HG03064 (cell line): ENCODE results near the gene CYGB.
"Not testable (repeated sequence)": the region's sequence is repeated elsewhere in the genome, so short reads cannot be mapped to it uniquely, and the experiment has no call there.

ENCODE experiments used
- ATAC-seq: cut with Tn5 transposase; IDR thresholded peaks from one replicate; pipeline ENCODE4 v1.9.1; 2021; ENCODE audit warnings: low read depth; ENCODE audit not compliant: unreplicated experiment

Gene CYGB

DNA sequence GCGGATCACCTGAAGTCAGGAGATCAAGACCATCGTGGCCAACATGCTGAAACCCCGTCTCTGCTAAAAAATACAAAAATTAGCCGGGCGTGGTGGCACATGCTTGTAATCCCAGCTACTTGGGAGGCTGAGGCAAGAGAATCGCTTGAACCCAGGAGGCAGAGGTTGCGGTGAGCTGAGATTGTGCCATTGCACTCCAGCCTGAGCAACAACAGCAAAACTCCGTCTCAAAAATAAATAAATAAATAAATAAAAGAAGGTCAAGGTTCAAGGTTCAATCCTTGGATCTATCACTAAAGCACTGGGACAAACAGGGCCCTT is 12.0 kb downstream of the CYGB start:
- not testable (repeated sequence) for ATAC-seq

DNA sequence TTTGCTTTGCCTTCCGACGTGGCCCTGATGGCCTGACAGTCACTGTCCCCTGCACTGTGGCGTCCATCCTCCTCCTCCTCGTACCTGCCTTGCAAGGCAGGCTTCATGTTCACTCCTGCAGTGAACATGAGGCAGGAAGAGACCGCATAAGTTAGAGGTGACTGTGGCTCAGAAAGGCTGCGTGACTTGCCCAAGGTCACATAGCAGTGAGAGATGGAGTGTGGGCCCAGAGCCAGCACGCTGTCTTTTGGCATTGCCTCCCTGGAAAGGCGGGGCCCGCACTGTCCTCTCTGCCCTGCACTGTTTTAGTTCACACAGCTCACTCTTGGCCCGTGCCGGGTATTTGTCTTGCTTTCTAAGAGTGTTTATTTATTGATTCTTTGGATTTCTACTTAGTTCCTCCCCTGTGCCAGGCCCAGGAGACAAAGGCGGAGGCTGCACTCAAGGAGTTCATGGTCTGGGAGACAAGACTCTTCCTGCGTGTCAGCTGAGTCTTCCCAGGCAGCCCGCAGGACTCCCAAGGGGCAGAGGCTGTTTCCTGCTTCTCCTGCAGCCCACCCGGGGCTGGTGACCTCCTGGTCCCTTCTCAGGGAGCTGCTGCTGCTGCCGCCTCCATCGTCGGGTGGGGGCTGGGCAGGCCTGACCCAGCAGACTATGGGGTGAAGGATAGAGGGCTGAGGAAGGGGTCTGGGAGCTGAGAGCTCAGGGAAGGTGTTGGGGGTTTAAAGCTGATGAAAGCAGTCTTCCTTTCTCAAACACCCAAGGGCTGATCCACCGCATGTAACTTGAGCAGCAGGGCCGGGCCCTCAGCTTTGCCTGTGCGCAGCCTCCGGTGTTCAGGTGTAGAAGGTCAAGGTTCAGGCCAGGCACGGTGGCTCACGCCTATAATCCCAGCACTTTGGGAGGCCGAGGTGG is 12.7 kb downstream of the CYGB start:
- ATAC-seq: no peak

DNA sequence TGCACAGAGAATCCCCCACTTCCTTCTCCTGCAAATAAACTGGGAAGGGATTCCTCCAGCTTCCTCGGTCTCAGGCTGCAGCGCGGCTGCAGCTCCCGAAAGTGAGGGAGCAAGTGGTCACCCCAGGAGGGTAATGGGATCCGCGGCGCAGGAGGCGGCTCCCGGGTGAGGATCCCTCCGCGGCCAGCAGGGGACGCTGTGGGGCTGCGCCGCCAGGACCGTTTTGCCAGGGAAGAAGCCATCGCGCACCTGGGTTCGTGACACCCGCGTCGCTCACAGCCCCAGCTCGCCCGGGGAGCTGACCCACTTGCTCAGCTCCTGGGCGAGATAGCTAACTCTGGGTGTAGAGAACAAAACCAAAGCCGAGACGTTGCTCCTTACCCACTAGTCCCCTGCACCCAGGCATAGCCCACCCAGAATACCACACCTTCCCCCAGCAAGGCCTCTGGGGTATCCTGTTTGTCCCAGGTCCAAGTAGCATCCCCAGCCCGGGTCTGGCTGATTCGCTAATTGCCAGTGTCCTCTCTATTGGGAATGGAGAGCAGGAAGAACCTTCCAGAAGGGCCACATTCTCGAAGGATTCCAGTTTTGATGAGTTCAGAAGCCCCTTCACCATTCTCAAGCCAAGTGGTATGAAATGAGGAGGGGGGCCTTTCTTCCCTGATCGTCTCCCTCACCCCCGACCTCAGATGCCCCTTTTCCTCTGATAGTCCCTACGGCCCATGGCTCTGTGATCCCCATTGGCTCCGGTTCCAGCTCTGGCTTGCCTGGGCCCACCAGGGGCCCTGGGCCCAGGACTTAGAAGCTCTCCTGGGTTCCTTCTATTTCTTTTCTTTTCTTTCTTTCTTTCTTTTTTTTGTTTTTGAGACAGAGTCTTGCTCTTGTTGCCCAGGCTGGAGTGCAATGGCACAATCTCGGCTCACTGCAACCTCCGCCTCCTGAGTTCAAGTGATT is 14.1 kb downstream of the CYGB start:
- ATAC-seq: no peak

- ATAC-seq: not testable (repeated sequence)
Measured at GRCh38 chr17:76521683-76522082, 15.8 kb downstream of the CYGB start.

GRCh38 chr17:76521262-76521661 is 16.2 kb downstream of the CYGB start:
- no peak for ATAC-seq

DNA sequence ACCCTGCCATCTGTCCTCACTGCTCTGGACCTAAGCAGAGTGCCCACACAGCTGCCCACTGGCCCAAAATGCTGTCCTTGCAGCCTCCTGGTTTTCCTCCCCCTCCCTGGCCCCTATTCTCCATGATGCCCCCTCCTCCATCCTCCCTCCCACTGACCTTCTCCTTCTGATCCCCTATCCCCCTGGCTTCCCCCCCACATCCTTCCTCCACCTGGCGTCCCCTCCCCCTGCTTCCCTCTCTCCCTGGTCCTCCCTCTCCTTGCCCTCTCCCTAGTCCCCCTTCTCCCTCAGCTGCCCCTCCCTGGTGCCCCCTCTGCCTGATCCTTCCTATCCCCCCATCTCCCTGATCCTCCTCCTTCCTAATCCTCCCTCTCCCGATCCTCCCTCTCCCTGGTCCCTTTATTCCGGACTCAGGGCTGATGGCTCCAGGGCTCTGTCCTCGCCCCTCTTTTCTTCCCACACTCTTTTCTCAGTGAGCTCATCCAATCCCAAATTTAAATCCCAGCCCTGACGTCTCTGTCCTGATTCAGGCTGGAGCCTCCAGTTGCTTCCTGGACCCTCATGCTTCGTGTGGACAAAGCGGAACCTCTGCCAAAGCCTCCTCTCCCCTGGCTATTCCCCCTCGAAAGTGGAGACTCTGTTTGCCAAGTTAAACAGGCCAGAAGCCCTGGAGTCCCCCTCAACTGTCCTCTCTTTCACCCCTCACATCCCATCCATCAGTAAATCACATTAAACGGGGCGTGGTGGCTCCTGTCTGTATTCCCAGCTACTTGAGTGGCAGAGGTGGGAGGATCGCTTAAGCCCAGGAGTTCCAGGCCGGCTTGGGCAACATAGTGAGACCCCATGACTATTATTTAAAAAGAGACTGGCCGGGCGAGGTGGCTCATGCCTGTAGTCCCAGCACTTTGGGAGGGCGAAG is 18.2 kb downstream of the CYGB start:
- ATAC-seq: no peak

- ATAC-seq: no peak
Measured at GRCh38 chr17:76517638-76518038, 19.9 kb downstream of the CYGB start.

- ATAC-seq: no peak
Measured at GRCh38 chr17:76515274-76515949, 22.1 kb downstream of the CYGB start.

DNA sequence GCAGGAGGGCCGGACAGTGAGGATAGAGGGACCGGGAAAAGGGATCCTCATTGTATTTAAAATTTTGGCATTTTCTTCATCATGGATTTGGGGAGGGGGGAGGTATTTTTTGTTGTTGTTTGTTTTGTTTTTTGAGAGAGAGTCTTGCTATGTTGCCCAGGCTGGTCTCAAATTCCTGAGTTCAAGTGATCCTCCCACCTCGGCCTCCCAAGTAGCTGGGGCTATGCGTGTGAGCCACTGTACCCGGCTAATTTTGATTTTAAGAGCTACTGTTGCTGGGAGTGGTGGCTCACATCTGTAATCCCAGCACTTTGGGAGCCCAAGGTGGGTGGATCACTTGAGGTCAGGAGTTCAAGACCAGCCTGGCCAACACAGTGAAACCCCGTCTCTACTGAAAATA is 23.2 kb downstream of the CYGB start:
- not testable (repeated sequence) for ATAC-seq

- ATAC-seq: no peak
Measured at GRCh38 chr17:76513306-76513692, 24.2 kb downstream of the CYGB start.

DNA sequence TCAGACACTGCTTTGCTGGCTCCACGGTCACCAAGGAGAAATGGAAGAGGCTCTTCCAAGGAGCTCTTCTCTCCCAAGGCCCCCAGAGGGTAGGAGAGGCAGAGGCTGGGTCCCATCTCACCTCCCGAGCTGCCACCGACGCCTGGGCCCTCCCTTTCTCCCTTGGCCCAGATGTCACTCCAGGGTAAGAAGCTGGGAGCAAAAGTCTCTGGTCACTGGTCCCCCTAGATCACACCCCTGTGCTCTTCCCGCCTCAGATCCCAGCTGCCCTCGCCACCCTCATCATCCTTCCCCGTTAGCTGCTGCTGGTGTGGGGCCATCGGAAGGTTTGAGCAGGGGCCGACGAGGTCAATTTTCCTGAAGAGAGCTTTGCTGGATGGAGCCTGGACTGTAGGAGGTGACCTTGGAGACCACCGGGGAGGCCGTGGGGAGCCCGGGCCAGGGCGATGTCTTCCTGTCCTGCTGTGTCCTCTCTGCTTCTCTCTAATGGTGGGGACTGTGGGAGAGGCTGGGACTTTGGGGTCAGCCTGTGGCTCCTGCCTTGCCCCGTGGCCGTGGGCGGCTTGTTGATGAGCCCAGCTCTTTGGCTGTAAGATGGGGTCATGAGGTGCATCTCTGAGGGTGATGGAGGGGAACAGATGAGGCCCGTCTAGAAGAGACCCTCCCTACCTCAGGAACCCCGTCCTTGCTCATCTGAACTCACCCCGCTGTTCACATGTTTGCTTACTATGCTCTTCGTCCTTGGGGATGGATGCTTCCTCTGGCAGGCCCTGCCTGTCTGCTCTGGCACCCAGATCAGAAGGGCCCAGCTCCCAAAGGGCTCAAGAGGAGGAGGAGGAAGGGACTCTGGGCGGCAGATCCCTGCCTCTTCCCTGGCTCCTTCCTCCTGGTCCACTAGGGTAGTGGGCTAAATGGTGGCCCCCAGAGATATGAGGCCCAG is 24.9 kb downstream of the CYGB start:
- no peak for ATAC-seq

GRCh38 chr17:76511668-76512365 is 25.7 kb downstream of the CYGB start:
- ATAC-seq: no peak

DNA sequence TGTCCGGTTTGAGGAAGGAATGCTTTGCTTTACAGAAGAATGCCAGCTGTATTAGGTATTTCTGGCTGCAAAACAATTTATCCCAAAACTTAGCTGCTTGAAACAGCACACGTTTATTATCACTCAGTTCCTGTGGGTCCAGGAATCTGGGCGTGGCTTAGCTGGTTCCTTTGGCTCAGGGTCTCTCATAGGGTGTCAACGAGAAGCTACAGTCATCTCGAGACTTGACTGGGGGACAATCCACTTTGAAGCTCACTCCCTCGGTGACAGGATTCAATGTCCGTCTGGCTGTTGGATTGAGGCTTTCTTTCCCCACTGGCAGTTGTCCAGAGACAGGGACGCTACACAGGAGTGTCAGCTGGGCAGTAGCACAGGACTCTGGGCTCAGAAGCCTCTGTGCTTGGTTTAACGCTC is 26.7 kb downstream of the CYGB start:
- ATAC-seq: no peak

DNA sequence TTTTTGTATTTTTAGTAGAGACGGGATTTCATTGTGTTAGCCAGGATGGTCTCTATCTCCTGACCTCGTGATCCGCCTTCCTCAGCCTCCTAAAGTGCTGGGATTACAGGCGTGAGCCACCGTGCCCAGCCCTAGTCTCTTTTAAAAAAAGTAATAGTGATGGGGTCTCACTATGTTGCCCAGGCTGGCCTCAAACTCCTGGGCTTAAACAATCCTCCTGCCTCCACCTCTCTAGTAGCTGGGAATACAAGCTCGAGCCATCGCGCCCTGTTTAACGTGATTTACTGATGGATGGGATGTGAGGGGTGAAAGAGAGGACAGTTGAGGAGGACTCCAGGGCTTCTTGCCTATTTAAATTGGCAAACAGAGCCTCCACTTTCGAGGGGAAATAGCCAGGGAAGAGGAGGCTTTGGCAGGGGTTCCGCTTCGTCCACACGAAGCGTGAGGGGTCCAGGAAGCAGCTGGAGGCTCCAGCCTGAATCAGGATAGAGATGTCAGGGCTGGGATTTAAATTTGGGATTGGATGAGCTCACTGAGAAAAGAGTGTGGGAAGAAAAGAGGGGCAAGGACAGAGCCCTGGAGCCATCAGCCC is 28.9 kb downstream of the CYGB start:
- ATAC-seq: not testable (repeated sequence)

- ATAC-seq: no peak
Measured at GRCh38 chr17:76506408-76507345, 30.8 kb downstream of the CYGB start.

DNA sequence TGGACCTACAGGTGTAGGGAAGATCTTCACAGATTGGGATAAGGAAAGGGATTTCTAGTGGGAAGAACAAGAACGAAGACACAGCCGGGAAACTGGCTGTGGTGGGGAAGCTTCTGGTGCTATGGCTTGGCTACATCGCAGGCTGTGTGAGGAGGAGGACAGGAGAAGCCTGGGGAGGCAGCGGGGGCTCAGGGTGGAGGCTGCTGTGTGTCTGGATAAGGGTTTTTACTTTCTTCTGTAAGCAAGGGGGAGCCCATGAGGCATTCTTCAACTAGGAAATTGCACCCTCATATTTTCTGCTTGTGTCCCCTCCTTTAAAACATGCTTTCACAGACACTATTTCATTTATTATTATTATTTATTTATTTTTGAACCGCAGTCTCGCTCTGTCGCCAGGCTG is 33.4 kb downstream of the CYGB start:
- no peak for ATAC-seq
